DOHH2 (cell line): ENCODE measurements around the gene DNAI2.

Experiments
- H3F3A ChIP-seq: fragments of 200-600 bp; sonication (generic), shearing (Covaris generic); 2 replicates; pipeline ENCODE4 v1.6.0; 2016; ENCODE audit warnings: antibody characterized with exemption, mild to moderate bottlenecking; ENCODE audit not compliant: control insufficient read depth, insufficient read depth
- H3K27ac ChIP-seq: fragments of 200-600 bp; sonication (generic); 2 replicates; pipeline ENCODE4 v1.5.1; 2014; ENCODE audit warnings: low read depth, mild to moderate bottlenecking, low read length, moderate library complexity
- H3K27me3 ChIP-seq: fragments of 200-600 bp; sonication (generic); 2 replicates; pipeline ENCODE4 v1.6.1; 2014; ENCODE audit warnings: mild to moderate bottlenecking, low read length, mixed read lengths; ENCODE audit not compliant: control insufficient read depth
- H3K36me3 ChIP-seq: fragments of 200-600 bp; sonication (generic); 2 replicates; pipeline ENCODE4 v1.6.1; 2014; ENCODE audit warnings: mild to moderate bottlenecking, low read length, moderate library complexity, mixed read lengths; ENCODE audit not compliant: control insufficient read depth
- H3K4me1 ChIP-seq: fragments of 200-600 bp; sonication (generic); 2 replicates; pipeline ENCODE4 v1.6.1; 2014; ENCODE audit warnings: mild to moderate bottlenecking, low read length, mixed read lengths; ENCODE audit not compliant: control insufficient read depth
- H3K4me2 ChIP-seq: fragments of 200-600 bp; sonication (generic); 2 replicates; pipeline ENCODE4 v1.6.0; 2014; ENCODE audit warnings: mild to moderate bottlenecking, low read length, moderate library complexity
- H3K4me3 ChIP-seq: fragments of 200-600 bp; sonication (generic); 2 replicates; pipeline ENCODE4 v1.5.1; 2014; ENCODE audit warnings: mild to moderate bottlenecking, low read length, mixed read lengths
- H3K79me2 ChIP-seq: fragments of 200-600 bp; sonication (generic); 2 replicates; pipeline ENCODE4 v1.6.1; 2014; ENCODE audit warnings: mild to moderate bottlenecking, low read length, mixed read lengths; ENCODE audit not compliant: control insufficient read depth
- H3K9me2 ChIP-seq: fragments of 200-600 bp; sonication (generic); replicated peaks from 2 replicates; pipeline ENCODE4 v1.6.1; 2014; ENCODE audit warnings: mild to moderate bottlenecking, low read length, mixed read lengths; ENCODE audit not compliant: control insufficient read depth
- H3K9me3 ChIP-seq: fragments of 200-600 bp; sonication (generic); 2 replicates; pipeline ENCODE4 v1.6.1; 2014; ENCODE audit warnings: antibody characterized with exemption, low read length, mixed read lengths; ENCODE audit not compliant: control insufficient read depth, insufficient read depth
- H4K20me1 ChIP-seq: fragments of 200-600 bp; sonication (generic); 2 replicates; pipeline ENCODE4 v1.6.0; 2014; ENCODE audit warnings: low read depth, mild to moderate bottlenecking, antibody characterized with exemption, low read length, moderate library complexity; ENCODE audit not compliant: control insufficient read depth, insufficient read depth
- EZH2phosphoT487 ChIP-seq: fragments of 200-600 bp; sonication (generic); IDR thresholded peaks from 2 replicates; pipeline ENCODE4 v1.6.1; 2017; ENCODE audit warnings: borderline replicate concordance, mild to moderate bottlenecking, antibody characterized with exemption, low read length, moderate library complexity, mixed read lengths
- TF ChIP-seq, protein P1 (sequence below): fragments of 200-600 bp; sonication (generic); IDR thresholded peaks from one replicate; pipeline ENCODE4 v1.5.1; 2014; ENCODE audit warnings: antibody characterized with exemption, mild to moderate bottlenecking, low read depth, low read length; ENCODE audit not compliant: poor library complexity, severe bottlenecking

Gene DNAI2

DNA sequence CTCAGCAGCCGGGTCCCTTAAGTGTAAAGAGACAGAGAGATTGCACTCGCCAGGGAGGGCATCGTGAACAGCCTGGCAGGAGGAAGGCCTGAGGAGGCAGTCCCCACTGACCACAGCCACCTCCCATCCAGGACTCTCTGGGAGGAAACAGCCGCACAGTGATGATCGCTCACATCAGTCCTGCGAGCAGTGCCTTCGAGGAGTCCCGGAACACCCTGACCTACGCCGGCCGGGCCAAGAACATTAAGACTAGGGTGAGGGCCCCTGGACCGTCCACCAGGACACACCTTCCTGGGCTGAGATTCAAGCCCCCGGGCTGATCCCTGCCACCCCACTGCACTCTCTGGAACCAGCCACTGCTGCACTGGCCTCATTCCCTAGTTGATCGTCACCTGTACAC lies 73.6 kb downstream of the DNAI2 start:
- Histone ChIP-seq H3K9me3 (no peaks in the 10 kb centered on the region), H3K4me1 (no peaks in the 10 kb centered on the region), H3K4me3 (no peak overlapping the region), H3K79me2 (no peaks in the 10 kb centered on the region), H3K27me3 (no peaks in the 10 kb centered on the region), H3K36me3 (no peaks in the 10 kb centered on the region), H3F3A (no peaks in the 10 kb centered on the region), H3K4me2 (no peak overlapping the region), H4K20me1 (no peaks in the 10 kb centered on the region), H3K27ac (no peak overlapping the region), H3K9me2 (no peaks in the 10 kb centered on the region)
- no peak for TF ChIP-seq EZH2phosphoT487
- TF ChIP-seq, protein P1, sequence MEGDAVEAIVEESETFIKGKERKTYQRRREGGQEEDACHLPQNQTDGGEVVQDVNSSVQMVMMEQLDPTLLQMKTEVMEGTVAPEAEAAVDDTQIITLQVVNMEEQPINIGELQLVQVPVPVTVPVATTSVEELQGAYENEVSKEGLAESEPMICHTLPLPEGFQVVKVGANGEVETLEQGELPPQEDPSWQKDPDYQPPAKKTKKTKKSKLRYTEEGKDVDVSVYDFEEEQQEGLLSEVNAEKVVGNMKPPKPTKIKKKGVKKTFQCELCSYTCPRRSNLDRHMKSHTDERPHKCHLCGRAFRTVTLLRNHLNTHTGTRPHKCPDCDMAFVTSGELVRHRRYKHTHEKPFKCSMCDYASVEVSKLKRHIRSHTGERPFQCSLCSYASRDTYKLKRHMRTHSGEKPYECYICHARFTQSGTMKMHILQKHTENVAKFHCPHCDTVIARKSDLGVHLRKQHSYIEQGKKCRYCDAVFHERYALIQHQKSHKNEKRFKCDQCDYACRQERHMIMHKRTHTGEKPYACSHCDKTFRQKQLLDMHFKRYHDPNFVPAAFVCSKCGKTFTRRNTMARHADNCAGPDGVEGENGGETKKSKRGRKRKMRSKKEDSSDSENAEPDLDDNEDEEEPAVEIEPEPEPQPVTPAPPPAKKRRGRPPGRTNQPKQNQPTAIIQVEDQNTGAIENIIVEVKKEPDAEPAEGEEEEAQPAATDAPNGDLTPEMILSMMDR, result no peak

DNA sequence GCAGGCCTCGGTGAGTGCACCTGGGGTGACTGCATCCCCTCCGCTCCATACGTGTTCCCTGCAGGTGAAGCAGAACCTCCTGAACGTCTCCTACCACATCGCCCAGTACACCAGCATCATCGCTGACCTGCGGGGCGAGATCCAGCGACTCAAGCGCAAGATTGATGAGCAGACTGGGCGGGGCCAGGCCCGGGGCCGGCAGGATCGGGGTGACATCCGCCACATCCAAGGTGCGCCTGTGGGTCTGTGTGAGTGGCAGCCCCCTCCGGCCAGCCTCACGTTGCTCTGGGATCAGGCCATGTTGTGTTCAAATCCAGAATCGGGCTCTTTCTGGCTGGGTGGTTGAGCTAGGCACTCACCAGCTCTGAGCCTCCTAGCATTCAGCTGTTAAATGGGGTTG lies 75.1 kb downstream of the DNAI2 start:
- no peaks in the 10 kb centered on the region for H3K79me2 ChIP-seq
- no peaks in the 10 kb centered on the region for H3K27me3 ChIP-seq
- no peaks in the 10 kb centered on the region for H3F3A ChIP-seq
- no peak for TF ChIP-seq EZH2phosphoT487
- TF ChIP-seq, protein P1, result no peak
- H3K27ac ChIP-seq, result no peak overlapping the region
- no peaks in the 10 kb centered on the region for H4K20me1 ChIP-seq
- H3K9me2 ChIP-seq, result no peaks in the 10 kb centered on the region
- H3K4me3 ChIP-seq, result no peak overlapping the region
- H3K4me2 ChIP-seq, result no peak overlapping the region
- H3K4me1 ChIP-seq, result no peaks in the 10 kb centered on the region
- no peaks in the 10 kb centered on the region for H3K9me3 ChIP-seq
- H3K36me3 ChIP-seq, result no peaks in the 10 kb centered on the region

DNA sequence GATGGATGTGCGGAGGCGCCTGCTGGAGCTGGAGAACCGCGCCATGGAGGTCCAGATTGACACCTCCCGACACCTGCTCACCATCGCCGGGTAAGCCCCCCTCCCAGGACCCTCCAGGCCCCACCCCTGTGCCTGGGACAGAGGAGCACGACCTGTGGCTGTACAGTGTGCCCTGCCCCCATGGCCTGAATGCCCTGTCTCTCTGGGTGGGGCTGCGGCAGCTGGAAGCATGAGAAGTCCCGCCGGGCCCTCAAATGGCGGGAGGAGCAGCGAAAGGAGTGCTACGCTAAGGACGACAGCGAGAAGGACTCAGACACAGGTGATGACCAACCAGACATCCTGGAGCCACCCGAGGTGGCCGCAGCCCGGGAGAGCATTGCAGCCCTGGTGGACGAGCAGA lies 76.5 kb downstream of the DNAI2 start:
- no peaks in the 10 kb centered on the region for H3K79me2 ChIP-seq
- H3K9me3 ChIP-seq, result no peaks in the 10 kb centered on the region
- no peak overlapping the region for H3K27ac ChIP-seq
- no peaks in the 10 kb centered on the region for H3K4me1 ChIP-seq
- no peaks in the 10 kb centered on the region for H4K20me1 ChIP-seq
- no peaks in the 10 kb centered on the region for H3K9me2 ChIP-seq
- H3K36me3 ChIP-seq, result no peaks in the 10 kb centered on the region
- H3F3A ChIP-seq, result no peaks in the 10 kb centered on the region
- no peak for TF ChIP-seq EZH2phosphoT487
- TF ChIP-seq, protein P1, result no peak
- H3K4me2 ChIP-seq, result no peak overlapping the region
- no peaks in the 10 kb centered on the region for H3K27me3 ChIP-seq
- no peak overlapping the region for H3K4me3 ChIP-seq
